K562 (cell line): ENCODE data around the gene VPS33B. TPM values are rescaled to one million over a fixed set of nuclear protein-coding genes. Genes with fewer than 3 reads are reported as not detected.

Experiments used
- CBFA2T2 ChIP-seq: fragments of 450-650 bp; conservative IDR thresholded peaks from 2 replicates; pipeline ENCODE4 v1.6.1; 2017; ENCODE audit warnings: mild to moderate bottlenecking
- CBFB ChIP-seq: sonication (generic); formaldehyde crosslinking; IDR thresholded peaks from 2 replicates; pipeline ENCODE4 v1.4.0; 2020; ENCODE audit warnings: mild to moderate bottlenecking, missing genetic modification reagents
- CBX5 ChIP-seq: IDR thresholded peaks from 2 replicates; pipeline ENCODE4 v1.6.1; 2014; ENCODE audit warnings: low read depth, borderline replicate concordance
- ELF2 ChIP-seq: fragments of 250-450 bp; sonication (Bioruptor Pico); IDR thresholded peaks from 2 replicates; pipeline ENCODE4 v1.5.0; 2021; ENCODE audit warnings: mild to moderate bottlenecking
- ESRRA ChIP-seq: fragments of 450-650 bp; IDR thresholded peaks from 2 replicates; pipeline ENCODE4 v1.6.1; 2014; ENCODE audit warnings: low read depth, mild to moderate bottlenecking, moderate library complexity, borderline replicate concordance
- GABPB2 ChIP-seq: fragments of 250-450 bp; sonication (Bioruptor Pico); conservative IDR thresholded peaks from 2 replicates; pipeline ENCODE4 v1.5.1; 2021; ENCODE audit warnings: mild to moderate bottlenecking
- NCOR1 ChIP-seq: fragments of 450-650 bp; IDR thresholded peaks from 2 replicates; pipeline ENCODE4 v1.6.1; 2016; ENCODE audit warnings: mild to moderate bottlenecking, moderate library complexity
- NFXL1 ChIP-seq: fragments of 450-650 bp; formaldehyde crosslinking; IDR thresholded peaks from 2 replicates; pipeline ENCODE4 v1.4.0; 2021; ENCODE audit warnings: mild to moderate bottlenecking
- NONO ChIP-seq, 2 experiments: fragments of 200-400 bp in 1 of 2; fragments of 450-650 bp in 1 of 2; formaldehyde crosslinking in 1 of 2; IDR thresholded peaks; 2 replicates each; pipeline ENCODE4 v1.6.1; 2017; ENCODE audit warnings: low read depth in 2 of 2, mild to moderate bottlenecking in 2 of 2, moderate library complexity in 2 of 2, low read length in 1 of 2
- RB1 ChIP-seq: fragments of 450-650 bp; IDR thresholded peaks from 2 replicates; pipeline ENCODE4 v1.6.1; 2017; ENCODE audit warnings: low read depth, mild to moderate bottlenecking
- RFX1 ChIP-seq: fragments of 450-650 bp; IDR thresholded peaks from 2 replicates; pipeline ENCODE4 v1.6.1; 2016; ENCODE audit warnings: mild to moderate bottlenecking, moderate library complexity
- SREBF1 ChIP-seq: fragments of 150-350 bp; IDR thresholded peaks from 2 replicates; pipeline ENCODE4 v1.6.1; 2014; ENCODE audit warnings: antibody characterized with exemption, low read depth, low read length, borderline replicate concordance
- SRSF7 ChIP-seq: fragments of 200-400 bp; formaldehyde crosslinking; optimal IDR thresholded peaks from 2 replicates; pipeline ENCODE3; 2017; ENCODE audit warnings: mild to moderate bottlenecking, low read depth, low read length
- YY1 ChIP-seq, 3 experiments: IDR thresholded peaks; 2 replicates each; pipeline ENCODE4 v1.6.1; 2011; ENCODE audit warnings: low read length in 2 of 3, mild to moderate bottlenecking in 2 of 3, moderate library complexity in 2 of 3, borderline replicate concordance in 1 of 3, control low read depth in 1 of 3, low read depth in 1 of 3; ENCODE audit not compliant: insufficient read depth in 3 of 3, insufficient replicate concordance in 2 of 3, control insufficient read depth in 1 of 3, insufficient read length in 1 of 3; ENCODE audit errors: extremely low read depth in 1 of 3
- ZBTB1 ChIP-seq: sonication (generic); formaldehyde crosslinking; IDR thresholded peaks from 2 replicates; pipeline ENCODE4 v1.8.1; 2023; ENCODE audit warnings: missing genetic modification reagents, low read depth, mild to moderate bottlenecking, borderline replicate concordance
- ZNF134 ChIP-seq: fragments of 250-450 bp; sonication (Bioruptor Pico); conservative IDR thresholded peaks from 2 replicates; pipeline ENCODE4 v1.4.0; 2020
- ZNF212 ChIP-seq: fragments of 450-650 bp; formaldehyde crosslinking; IDR thresholded peaks from 2 replicates; pipeline ENCODE4 v1.4.0; 2020; ENCODE audit warnings: mild to moderate bottlenecking
- ZNF3 ChIP-seq: fragments of 250-450 bp; sonication (Bioruptor Pico); IDR thresholded peaks from 2 replicates; pipeline ENCODE4 v1.5.0; 2021; ENCODE audit warnings: mild to moderate bottlenecking, moderate library complexity
- ZNF76 ChIP-seq: fragments of 250-450 bp; sonication (Bioruptor Pico); IDR thresholded peaks from 2 replicates; pipeline ENCODE4 v1.4.0; 2020; ENCODE audit warnings: mild to moderate bottlenecking, moderate library complexity, borderline replicate concordance
- ZNF785 ChIP-seq: fragments of 250-450 bp; sonication (Bioruptor Pico); IDR thresholded peaks from 2 replicates; pipeline ENCODE4 v1.4.0; 2020; ENCODE audit warnings: mild to moderate bottlenecking
- polyA plus RNA-seq, 8 experiments: library from polyadenylated mRNA; depleted of rRNA in 4 of 8; stranded (reverse) in 5 of 8; unstranded in 3 of 8; fragments of >200 nt; fragmentation: Nextera tagmentation in 2 of 8; fragmentation: Illumina TruSeq in 1 of 8; extraction: Ambion mirVana in 2 of 8; extraction: Trizol in 1 of 8; gene quantifications; 2 replicates each; pipeline versions ENCODE4 v1.2.1 to v1.2.3, GENCODE V29; 2011 to 2014; ENCODE audit warnings: inconsistent platforms in 1 of 8, missing spikeins in 1 of 8
- total RNA-seq, 7 experiments: library from RNA; depleted of rRNA in 6 of 7; stranded (reverse); fragments of >200 nt in 6 of 7; fragmentation: Illumina TruSeq in 2 of 7; extraction: Trizol in 2 of 7; gene quantifications; 2 replicates each; pipeline versions ENCODE4 v1.2.1 to v1.2.3, GENCODE V29; 2011 to 2021; ENCODE audit warnings: low replicate concordance in 1 of 7
- TF ChIP-seq, protein P1 (sequence below): fragments of 450-650 bp; formaldehyde crosslinking; IDR thresholded peaks from 2 replicates; pipeline ENCODE4 v1.4.0; 2020; ENCODE audit warnings: mild to moderate bottlenecking
- TF ChIP-seq, protein P2 (sequence below): sonication (generic); formaldehyde crosslinking; IDR thresholded peaks from 2 replicates; pipeline ENCODE4 v1.8.1; 2023; ENCODE audit warnings: mild to moderate bottlenecking, missing genetic modification reagents
- TF ChIP-seq, protein P3 (sequence below), 2 experiments: fragments of 250-450 bp in 1 of 2; fragments of 450-650 bp in 1 of 2; sonication (Bioruptor Pico) in 1 of 2; IDR thresholded peaks; 2 replicates each; pipeline versions ENCODE4 v1.6.1 to v1.8.0; 2016 to 2021; ENCODE audit warnings: mild to moderate bottlenecking in 2 of 2, moderate library complexity in 2 of 2, missing compliant biosample characterization in 1 of 2, missing genetic modification characterization in 1 of 2
- TF ChIP-seq, protein P4 (sequence below): sonication (generic); formaldehyde crosslinking; IDR thresholded peaks from 2 replicates; pipeline ENCODE4 v1.8.0; 2022; ENCODE audit warnings: mild to moderate bottlenecking, missing genetic modification reagents

The VPS33B gene
- total and polyA plus RNA-seq, 9 of the 15 experiments (the other 6 are each of a cell fraction or from before 2014, with no cell fraction given), result 9.4 to 25.5 (median 14.8) TPM

DNA sequence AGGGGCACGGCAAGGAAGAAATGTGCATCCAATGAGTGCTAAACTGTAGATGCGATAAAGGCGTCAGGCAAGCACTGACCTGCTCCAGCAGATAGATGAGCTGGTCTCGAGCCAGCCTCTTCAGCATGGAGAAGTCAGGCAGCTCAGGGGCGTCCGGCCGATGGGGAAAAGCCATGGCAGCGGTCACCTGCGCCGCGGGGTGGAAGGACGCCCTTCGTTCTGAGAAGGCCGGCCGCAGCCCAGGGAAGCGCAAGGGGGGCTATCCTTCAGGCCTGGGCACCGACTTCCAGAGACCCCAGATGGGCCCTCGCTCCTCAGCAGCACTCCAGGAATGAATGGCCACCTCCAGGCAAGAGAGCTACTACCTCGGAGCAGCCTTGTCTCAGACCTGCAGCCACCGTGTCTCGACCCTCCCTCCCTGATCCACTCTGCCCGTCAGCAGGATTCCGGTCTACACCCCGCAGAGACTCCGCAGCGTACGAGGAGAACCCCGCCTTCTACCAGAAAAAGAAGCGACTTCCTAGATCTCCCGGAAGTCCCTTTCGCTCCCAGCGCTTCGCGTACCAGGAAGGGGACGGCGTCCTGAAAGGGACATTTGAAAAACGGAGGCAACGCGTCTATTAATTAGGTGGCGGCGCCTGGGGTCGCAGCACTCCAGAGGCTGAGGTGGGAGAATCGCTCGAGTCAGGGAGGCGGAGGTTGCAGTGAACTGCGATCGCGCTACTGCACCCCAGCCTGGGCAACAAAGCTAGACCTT is at the start of gene VPS33B (continued):
- TF ChIP-seq RFX1 (no peak), CBFB (CRISPR knock-in tag) (no peak), YY1 (IDR thresholded peaks at IDR 0.05; ENCODE audit: borderline replicate concordance in 1 of 3, control insufficient read depth in 1 of 3, extremely low read depth in 1 of 3, insufficient read depth in 3 of 3, insufficient read length in 1 of 3, insufficient replicate concordance in 2 of 3, low read depth in 1 of 3, low read length in 2 of 3) (peak in 2 of 3 experiments; percentile 5 to 58), CBFA2T2 (no peak), ZNF134 (CRISPR knock-in tag) (no peak), ZNF212 (no peak), NCOR1 (no peak), RB1 (peak; percentile 63), ZNF3 (CRISPR knock-in tag) (no peak), SRSF7 (no peak), ZNF785 (no peak), SREBF1 (no peak), CBX5 (no peak), GABPB2 (CRISPR knock-in tag) (no peak), ELF2 (CRISPR knock-in tag) (peak; percentile 95), ZBTB1 (CRISPR knock-in tag) (0 out of 2 replicates have a peak, but pooled peaks have one; percentile 44), ZNF76 (CRISPR knock-in tag) (no peak), NFXL1 (no peak), ESRRA (no peak), NONO (IDR thresholded peaks at IDR 0.05; ENCODE audit: low read depth in 2 of 2, low read length in 1 of 2) (no peak)
- TF ChIP-seq, protein P1, sequence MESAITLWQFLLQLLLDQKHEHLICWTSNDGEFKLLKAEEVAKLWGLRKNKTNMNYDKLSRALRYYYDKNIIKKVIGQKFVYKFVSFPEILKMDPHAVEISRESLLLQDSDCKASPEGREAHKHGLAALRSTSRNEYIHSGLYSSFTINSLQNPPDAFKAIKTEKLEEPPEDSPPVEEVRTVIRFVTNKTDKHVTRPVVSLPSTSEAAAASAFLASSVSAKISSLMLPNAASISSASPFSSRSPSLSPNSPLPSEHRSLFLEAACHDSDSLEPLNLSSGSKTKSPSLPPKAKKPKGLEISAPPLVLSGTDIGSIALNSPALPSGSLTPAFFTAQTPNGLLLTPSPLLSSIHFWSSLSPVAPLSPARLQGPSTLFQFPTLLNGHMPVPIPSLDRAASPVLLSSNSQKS (CRISPR knock-in tag), result no peak
- TF ChIP-seq, protein P2, sequence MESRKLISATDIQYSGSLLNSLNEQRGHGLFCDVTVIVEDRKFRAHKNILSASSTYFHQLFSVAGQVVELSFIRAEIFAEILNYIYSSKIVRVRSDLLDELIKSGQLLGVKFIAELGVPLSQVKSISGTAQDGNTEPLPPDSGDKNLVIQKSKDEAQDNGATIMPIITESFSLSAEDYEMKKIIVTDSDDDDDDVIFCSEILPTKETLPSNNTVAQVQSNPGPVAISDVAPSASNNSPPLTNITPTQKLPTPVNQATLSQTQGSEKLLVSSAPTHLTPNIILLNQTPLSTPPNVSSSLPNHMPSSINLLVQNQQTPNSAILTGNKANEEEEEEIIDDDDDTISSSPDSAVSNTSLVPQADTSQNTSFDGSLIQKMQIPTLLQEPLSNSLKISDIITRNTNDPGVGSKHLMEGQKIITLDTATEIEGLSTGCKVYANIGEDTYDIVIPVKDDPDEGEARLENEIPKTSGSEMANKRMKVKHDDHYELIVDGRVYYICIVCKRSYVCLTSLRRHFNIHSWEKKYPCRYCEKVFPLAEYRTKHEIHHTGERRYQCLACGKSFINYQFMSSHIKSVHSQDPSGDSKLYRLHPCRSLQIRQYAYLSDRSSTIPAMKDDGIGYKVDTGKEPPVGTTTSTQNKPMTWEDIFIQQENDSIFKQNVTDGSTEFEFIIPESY (CRISPR knock-in tag), result no peak
- TF ChIP-seq, protein P3, sequence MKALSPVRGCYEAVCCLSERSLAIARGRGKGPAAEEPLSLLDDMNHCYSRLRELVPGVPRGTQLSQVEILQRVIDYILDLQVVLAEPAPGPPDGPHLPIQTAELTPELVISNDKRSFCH (CRISPR knock-in tag; IDR thresholded peaks at IDR 0.05), result no peak
- TF ChIP-seq, protein P3 (tag; IDR thresholded peaks at IDR 0.05), result no peak
- TF ChIP-seq, protein P4, sequence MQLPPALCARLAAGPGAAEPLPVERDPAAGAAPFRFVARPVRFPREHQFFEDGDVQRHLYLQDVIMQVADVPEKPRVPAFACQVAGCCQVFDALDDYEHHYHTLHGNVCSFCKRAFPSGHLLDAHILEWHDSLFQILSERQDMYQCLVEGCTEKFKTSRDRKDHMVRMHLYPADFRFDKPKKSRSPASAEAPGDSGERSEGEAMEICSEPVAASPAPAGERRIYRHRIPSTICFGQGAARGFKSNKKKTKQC (CRISPR knock-in tag), result no peak
